ENCODE measurements around the gene XYLT1.

Gene XYLT1

GRCh38 chr16:17246268-17246885, 224.4 kb downstream of the XYLT1 start:
- no peak for DNase-seq

GRCh38 chr16:17245776-17246175, 225.0 kb downstream of the XYLT1 start:
- DNase-seq, result no peak

GRCh38 chr16:17244872-17245551, 225.7 kb downstream of the XYLT1 start:
- DNase-seq, result no peak

GRCh38 chr16:17241264-17241835, 229.4 kb downstream of the XYLT1 start:
- no peak for DNase-seq

- DNase-seq, result no peak
Measured at GRCh38 chr16:17238285-17239028, 232.3 kb downstream of the XYLT1 start.

- no peak for DNase-seq
Measured at GRCh38 chr16:17237350-17237944, 233.3 kb downstream of the XYLT1 start.

GRCh38 chr16:17235147-17235815, 235.5 kb downstream of the XYLT1 start:
- no peak for DNase-seq

- DNase-seq, result no peak
Measured at GRCh38 chr16:17233318-17234002, 237.3 kb downstream of the XYLT1 start.

- DNase-seq, result no peak
Measured at GRCh38 chr16:17232487-17232886, 238.3 kb downstream of the XYLT1 start.

GRCh38 chr16:17231972-17232371, 238.8 kb downstream of the XYLT1 start:
- no peak for DNase-seq

GRCh38 chr16:17230932-17231581, 239.7 kb downstream of the XYLT1 start:
- no peak for DNase-seq

GRCh38 chr16:17229766-17230165, 241.0 kb downstream of the XYLT1 start:
- DNase-seq, result no peak

- no peak for DNase-seq
Measured at GRCh38 chr16:17229131-17229530, 241.6 kb downstream of the XYLT1 start.

- no peak for DNase-seq
Measured at GRCh38 chr16:17228708-17229055, 242.1 kb downstream of the XYLT1 start.

- no peak for DNase-seq
Measured at GRCh38 chr16:17228048-17228707, 242.6 kb downstream of the XYLT1 start.

- no peak for DNase-seq
Measured at GRCh38 chr16:17227278-17227677, 243.5 kb downstream of the XYLT1 start.

GRCh38 chr16:17225541-17225940, 245.2 kb downstream of the XYLT1 start:
- no peak for DNase-seq

GRCh38 chr16:17224879-17225281, 245.9 kb downstream of the XYLT1 start:
- no peak for DNase-seq

- DNase-seq, result no peak
Measured at GRCh38 chr16:17224350-17224749, 246.4 kb downstream of the XYLT1 start.

- DNase-seq, result no peak
Measured at GRCh38 chr16:17223576-17223975, 247.2 kb downstream of the XYLT1 start.

GRCh38 chr16:17222871-17223401, 247.8 kb downstream of the XYLT1 start:
- DNase-seq, result no peak

All from T-helper 9 cell (primary cell).